Measurements from ENCODE around the gene CNRIP1.
"Not testable (repeated sequence)": the region's sequence is repeated elsewhere in the genome, so short reads cannot be mapped to it uniquely, and the experiment has no call there.

The CNRIP1 gene, protein sequence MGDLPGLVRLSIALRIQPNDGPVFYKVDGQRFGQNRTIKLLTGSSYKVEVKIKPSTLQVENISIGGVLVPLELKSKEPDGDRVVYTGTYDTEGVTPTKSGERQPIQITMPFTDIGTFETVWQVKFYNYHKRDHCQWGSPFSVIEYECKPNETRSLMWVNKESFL

DNA sequence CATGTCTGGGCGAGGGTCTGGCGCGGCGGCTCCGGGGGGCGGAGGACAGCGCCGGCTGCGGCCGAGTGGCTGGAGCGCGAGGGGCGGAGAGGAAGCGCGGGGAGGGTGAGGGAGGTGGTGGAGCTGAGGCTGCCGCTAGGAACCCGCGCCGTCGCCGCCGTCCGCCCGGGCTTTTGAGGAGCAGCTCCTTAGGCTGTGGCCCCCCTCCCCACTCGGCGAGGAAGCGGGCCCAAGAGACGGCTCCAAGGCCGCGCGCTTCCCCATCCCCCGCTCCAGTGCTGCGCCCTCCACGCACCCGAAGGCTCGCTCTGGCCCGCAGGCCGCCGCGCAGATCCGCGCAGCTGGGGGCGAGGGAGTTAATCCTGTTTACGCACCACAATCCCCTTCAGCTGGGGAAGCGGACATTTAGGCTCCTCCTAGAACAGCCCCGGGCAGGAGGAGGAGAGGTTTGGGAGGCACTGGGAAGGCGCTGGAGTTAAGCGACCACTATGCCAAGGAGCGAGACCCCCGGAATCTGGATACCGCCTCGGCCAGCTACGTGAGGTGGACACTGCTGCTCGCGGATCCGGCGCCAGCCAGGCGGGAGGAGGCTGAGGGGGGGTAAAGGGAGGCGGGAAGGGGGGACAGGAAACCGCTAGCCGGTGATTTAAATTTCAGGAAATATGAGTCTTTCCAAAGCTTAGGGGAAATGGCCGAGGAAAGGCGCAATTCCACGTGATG is at the start of gene CNRIP1:
Gene CNRIP1, minus strand, starts transcription at position 552 of the 720 bp plus-strand sequence. Its CDS starts 549 bp downstream, at position 3.
- DNase-seq: no peak

DNA sequence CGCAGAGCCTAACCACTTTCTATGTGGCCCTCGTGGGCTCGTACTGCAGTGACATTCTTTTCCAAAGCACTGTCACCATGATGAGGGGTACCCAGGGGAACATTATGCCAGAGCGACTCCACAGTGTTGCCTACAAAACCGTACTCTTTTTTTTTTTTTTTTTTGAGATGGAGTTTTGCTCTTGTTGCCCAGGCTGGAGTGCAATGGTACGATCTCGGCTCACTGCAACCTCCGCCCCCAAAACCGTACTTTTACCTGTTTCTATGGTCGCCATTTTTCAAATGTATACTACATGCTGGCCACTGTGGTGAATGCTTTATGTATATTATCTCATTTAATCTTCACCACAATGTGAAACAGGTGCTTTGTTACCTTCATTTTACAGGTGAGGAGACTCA is 49.6 kb upstream of the CNRIP1 start:
- no peak for DNase-seq

DNA sequence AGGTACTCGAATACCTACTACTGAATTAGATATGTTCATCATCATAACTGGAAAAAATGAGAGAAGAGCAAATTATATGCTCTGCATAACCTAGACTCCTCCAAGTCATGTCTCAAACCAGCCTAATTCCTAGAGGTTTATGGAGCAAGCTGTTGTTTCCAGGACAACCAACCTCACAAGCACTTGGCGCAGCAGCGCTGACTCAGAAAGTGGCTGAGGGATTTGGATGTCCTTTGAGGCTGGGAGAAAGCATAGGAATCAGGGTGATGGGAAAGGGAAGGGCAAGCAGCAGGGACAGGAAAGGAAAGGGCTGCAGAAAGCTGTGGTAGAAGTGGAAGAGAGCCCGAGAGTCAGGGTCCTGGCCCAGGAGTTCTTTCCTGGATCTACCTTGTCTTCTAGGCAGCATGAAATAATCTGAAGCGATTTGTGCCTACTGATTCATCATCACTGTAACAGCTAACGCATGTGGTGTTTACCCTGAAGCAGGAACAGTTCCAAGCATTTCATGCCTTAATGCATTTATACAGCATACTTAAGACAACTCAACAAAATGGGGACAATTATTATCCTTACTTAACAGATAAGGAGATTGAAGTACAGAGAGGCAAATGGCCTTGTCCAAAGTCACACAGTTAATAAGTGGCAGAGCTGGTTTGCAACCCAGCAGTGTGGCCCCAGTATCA is 49.0 kb upstream of the CNRIP1 start:
- DNase-seq: no peak

DNA sequence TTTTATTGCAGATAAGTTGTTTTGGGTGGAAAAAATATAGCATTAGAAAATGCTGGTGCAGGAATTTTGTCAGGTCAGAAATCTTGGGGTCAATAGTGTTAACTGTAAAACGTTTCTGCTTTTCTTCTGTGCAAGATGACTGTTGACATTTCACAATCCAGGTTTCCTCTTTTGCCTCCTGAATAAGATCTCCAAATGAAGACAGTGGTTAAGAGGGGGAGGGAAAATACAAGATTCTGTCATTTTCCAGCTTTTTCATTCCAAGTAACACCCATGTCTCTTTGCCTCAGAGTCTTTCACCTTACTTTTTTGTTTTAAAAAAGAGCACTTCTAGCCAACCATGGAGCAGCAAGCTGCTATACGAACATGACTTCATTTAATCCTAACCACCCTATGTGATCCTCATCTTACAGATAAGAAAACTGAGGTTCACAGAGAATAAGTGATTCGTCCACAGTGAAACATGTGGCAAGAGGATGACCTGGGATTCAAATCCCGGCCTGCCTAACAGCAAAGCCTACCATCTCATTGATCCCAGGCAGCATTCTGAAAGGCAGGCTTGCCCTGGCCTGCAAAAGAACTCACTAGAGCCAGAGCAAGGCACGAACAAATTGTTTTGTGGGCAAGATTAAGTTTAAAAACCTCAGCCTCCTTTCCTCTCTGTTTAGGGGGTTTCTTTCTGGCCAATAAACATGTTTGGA is 48.4 kb upstream of the CNRIP1 start:
- DNase-seq: no peak

DNA sequence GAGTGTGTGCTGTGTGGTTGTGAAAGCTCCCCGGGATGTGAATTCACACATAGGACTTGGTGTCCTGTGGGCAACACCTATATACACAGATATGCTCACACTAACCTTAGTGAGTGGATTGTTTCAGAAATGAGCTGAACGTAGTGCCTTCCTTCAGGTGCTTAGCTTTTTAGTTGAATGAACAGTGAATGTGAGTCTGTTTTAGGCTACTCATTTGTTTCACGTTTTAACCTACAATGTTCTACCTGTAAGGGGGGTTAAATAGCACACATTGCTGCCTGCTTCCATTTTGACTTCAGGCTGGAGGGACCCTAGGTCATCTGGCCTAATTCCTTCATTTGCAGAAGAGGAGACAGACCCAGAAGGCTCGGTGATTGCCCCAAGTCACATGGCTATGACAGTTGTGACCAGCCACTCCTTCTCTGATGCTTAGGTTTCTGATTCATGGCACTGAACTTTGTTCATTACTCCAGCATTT is 46.4 kb upstream of the CNRIP1 start:
- no peak for DNase-seq

DNA sequence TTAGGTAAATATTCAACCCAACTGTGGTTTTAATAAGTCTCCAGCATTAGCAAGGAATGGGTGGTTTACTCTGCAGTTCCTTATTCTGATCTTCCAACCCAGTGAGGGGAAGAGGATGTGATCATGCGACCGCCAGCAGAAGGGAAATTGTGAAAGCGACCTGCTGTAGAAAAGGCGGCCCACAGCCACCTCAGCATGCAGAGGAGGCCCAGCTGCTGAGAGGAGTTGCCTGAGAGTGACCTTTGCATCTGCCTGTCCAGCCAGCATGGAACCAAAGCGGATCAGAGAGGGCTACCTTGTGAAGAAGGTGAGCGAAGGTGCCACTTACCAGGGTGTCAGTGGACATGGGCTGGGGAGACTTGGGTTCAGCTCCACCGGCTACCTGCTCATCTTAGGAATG is 45.3 kb upstream of the CNRIP1 start, which contains the start of gene PLEK:
Gene PLEK, plus strand, starts transcription at position 196 of the 400 bp plus-strand sequence. Its CDS starts 70 bp downstream, at position 266.
- no peak for DNase-seq

DNA sequence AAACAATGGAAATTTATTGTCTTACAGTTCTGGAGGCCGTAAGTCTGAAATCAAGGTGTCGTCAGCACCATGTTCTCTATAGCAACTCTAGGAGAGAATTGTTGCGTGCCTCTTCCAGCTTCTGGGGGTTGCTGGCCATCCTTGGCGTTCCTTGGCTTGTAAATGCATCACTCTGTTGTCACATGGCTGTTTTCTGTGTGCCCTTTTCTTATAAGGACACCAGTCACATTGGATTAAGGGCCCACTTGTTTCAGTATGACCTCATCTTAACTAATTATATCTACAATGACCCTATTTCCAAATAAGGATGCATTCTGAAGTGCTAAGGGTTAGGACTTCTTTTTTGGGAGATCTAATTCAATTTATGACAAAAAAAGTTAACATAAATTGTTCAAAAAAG is 44.0 kb upstream of the CNRIP1 start:
- no peak for DNase-seq

DNA sequence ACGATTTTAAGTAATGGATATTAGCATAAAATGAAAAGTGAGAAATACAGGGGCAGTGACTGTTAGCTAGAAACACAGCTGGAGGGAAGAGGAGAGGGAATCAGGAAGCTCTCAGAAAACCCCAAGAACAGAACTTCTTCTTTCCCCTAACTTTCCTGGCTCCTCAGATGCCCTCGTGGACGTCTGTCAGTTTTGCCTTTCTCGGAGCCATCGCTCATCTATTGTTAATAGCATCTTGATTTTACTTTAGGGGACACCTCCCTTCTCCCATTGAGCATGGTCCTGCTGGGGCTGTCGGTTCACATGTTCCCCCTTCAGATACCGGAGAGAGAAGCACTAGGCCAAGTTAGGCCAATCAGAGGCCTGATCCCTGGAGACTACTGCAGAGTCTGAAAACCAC is 43.0 kb upstream of the CNRIP1 start:
- DNase-seq: no peak

DNA sequence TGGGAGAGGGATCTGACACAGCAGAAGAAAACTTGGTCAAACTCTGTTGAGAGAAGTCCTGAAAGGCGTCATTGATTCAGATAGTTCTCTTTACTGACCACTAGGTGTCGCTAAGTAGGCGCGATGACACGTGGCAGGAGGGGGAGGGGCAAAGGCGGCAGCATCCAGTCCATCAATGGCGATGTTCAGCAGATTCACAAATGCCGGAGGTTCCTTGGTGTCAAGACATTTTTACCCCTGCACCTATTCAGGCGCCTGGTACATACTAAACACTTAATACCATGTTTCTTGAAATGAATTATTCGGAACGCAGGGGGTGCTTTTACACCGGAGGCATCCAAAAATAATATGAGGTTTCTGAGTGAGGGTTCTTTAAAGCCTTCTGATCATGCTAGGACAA is 42.3 kb upstream of the CNRIP1 start:
- no peak for DNase-seq

DNA sequence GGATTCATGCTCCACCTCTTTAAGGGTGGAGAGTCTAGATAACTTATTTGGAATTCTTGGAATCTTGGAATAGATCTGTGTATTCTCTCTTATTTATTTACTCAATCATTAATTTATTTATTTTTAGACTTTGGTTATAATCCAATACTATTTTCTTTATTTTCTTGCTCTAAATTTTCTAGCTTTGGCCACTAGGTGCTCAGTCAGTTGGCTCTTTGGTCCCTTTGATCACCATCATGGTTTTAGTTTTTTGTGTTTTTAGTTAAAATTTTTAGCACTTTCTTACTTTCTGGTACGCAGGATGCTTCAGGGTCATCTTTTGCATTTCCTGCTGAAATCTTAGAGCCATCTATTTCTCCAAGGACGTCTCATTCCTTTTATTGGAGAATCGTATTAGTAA is 40.1 kb upstream of the CNRIP1 start:
- no peak for DNase-seq

DNA sequence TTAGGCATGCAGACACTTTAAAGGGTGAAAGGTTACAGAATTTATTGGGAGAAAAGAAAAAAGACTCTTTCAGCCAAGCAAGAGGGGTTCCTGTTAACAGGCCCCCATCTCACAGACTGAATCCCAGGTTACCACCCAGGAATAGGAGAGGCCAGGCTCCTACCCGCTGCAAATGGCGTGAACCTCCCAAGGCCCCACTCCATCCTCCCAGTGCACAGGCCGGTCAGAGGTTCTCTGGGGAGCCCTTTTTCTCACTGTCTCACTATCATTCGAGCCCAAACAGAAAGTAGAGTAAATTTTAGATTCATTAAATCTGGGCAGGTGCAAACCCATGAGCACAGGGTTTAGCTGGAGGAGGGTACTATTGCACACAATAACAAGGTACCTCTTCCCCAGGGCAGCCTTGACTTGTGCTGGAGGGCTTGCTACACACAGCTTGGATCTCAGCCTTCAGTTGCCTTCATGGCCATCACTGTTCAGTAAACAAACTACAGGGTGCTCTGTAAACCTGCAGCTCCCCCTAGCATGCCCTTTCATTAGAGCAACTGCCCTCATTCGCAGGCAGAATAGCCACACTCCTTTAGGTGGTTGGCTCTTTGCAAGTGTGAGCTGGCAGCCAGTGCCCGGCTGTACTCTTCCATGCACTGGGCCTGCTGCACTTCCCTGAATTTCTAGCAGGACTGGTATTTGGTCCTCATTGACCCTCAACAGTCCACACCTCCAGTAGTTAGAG is 38.0 kb upstream of the CNRIP1 start:
- DNase-seq: no peak

DNA sequence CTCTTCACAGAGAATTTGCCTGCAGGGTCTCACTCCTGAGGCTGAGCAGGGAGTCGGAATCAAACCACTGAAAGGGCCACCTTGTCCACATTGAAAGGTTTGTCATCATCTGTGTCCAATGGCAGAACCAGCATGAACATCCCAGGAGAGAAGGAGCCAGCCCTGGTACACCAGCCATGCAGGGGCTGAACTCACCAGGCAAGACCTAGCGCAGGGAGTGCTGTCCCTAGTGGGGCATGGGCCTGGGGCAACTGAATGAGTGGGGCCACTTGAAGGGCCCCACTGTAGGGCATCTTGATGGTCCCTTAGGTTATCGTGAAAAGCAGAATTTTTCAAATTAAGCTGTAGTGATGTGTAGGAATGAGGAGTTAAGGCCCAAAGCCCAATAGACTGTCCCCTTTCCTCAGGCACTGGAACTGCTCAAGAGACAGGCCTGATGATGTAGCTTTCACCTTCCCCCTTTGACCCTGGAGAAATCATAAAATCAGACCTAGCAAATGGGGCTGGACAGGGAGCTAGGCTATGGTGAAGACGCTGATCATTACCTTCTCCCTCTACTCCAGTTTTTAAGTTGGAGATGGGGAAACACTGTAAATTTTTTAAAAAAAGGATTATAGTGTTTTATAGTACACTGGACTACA is 37.0 kb upstream of the CNRIP1 start:
- no peak for DNase-seq

DNA sequence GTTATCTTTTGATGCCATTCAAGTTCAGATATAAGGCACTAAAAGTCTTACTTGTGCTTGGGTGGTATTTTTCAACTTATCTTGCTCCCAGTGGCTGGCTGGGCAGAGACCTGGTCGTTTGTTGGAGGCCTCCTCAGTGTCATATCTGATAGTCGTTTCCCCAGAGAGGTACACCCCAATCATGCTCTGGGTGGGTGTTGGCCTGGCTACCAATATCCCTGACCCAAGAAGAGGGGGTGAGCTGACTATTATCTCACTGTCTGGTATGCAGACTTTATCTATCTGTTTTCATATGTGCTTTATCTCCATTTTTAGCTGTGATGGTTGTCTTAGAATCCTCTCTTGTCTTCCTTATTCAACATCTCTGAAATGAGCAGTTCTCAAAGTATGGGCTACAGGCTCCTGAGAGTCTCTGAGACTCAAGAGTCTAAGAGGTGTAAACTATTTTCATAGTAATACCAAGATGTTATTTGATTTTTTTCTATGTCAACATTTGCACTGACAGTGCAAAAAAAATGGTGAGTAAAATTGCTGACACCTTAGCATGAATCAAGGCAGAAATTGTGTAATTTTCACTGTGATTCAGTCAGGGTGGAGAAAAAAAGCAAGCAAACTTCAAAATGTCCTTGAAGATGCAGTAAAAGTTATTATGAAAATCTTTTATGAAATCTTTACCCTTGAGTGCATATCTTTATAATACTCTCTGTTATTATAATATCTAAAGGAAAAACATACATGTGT is 33.1 kb upstream of the CNRIP1 start:
- no peak for DNase-seq

DNA sequence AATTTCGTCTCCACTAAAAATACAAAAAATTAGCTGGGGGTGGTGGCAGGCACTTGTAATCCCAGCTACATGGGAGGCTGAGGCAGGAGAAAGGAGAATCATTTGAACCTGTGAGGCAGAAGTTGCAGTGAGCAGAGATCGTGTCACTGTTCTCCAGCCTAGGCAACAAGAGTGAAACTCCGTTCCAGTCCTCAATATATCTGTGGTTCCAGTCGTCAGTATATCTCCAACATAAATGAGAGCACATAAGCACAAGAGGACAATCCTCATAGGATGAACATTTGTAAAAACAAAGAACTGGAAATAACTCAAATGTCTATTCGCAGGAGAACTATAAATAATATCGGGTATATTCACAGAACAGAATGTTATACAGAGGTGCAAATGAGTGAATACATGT is 32.2 kb upstream of the CNRIP1 start:
- no peak for DNase-seq

DNA sequence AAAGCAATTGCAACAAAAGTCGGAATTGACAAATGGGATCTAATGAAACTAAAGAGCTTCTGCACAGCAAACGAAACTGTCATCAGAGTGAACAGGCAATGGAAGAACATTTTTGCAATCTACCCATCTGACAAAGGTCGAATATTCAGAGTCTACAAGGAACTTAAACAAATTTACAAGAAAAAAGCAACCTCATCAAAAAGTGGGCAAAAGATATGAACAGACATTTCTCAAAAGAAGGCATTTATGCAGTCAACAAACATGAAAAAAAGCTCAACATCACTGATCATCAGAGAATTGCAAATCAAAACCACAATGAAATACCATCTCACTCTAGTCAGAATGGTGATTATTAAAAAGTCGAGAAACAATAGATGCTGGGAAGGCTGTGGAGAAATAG is 29.3 kb upstream of the CNRIP1 start:
- DNase-seq: not testable (repeated sequence)

DNA sequence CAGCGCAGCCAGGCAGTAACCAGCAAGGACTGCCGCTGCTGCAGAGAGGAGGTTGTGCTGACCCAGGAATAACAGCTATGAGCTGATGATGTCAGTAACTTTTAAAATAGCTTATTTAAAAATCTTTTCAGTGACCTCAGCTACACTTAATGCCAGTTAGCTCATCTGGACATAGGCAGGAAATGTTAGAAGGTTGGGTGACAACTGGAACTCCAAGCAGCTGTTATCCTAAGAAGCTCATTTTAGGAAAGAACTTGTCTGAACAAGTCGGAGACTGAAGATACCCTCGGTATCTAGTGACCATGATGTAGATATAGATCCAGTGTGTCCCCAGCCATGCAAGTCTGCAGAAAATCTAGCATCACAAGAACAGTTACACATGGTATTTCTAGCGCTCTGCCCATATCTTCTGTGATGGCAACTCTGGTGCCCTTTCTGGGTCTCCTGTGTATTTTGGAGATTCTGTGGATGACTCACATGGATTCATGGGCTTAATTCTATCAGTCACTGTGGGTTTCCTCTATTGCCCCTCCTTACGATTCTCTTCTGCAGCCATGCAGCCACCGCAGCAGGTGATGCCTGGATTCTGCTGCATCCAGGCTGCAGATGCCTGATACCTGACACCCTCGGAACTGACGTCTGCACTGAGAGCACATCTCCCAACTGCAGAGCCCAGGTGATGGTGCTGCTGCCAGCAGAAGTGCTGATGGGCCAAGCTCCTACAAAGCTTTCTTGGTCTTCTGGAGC is 25.6 kb upstream of the CNRIP1 start:
- no peak for DNase-seq

DNA sequence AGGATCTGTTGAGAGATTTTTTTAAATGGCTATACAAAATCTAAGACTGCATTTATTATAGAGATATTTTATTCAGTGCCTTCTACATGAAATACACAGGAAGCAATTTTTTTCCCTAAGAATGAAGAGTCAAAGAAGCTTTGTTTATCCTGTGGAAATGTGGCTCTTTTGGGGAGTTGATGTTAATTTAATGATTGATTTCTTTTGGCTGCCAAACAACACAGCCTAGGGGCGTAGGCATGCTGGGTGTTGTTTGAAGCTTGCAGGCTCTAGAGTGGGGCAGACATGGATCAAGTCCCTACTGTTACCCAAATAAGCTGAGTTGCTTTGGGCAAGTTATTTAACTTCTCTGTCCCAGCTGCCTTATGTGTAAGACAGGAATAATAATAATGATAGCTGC is 24.3 kb upstream of the CNRIP1 start:
- DNase-seq: no peak

DNA sequence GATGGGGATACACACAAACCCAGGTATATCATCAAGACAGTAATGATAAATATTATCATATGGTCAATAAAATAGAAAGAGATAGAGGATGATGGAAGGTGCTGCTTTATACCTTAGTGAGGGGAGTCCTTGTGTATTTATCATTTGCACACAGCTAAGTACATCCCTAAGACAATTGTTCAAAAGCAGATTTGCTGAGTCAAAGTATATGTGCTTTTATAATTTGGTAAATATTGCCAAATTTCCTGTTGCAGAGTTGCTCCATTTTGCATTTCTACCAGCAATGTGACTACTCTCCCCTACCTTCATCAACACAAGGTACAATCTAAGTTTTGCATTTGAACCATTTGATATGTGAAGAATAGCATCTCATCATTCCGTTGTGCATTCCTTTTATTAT is 22.7 kb upstream of the CNRIP1 start:
- DNase-seq: no peak

DNA sequence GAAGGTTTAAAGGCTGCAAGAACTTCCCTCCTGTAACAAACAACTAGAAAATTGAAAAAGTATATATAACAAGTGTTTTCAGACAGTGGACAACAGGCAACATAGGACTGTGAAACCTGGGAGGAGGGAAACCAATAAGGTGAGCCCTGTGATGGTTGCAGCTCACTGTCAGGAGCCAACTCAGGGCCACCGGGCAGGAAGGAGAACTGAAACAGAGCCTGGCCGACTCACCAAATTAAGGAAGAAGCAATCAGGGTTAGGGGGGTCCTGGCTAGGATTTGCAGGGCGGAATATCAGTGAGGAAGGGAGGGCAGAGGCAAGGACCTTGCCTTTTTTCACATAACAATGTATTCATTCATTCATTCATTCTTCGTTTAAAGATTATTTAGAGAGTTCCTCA is 21.8 kb upstream of the CNRIP1 start:
- DNase-seq: no peak

DNA sequence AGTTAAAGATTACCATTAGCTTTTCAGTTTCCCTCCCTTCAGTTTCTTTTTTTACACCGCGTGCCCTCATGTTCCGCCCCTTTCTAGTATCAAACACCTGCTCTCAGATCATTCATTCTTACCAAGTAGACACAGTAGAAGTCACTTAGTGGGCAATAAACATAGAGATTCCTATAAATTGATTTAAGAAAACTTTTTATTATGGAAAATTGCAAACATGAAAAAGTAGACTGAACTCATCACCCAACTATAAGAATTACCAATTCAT is 21.2 kb upstream of the CNRIP1 start:
- no peak for DNase-seq

Measured in cortex of kidney (tissue), 1 donor.